ENCODE measurements around the gene PPP1R36.

GRCh38 chr14:64563696-64564095, 13.9 kb downstream of the PPP1R36 start:
- no peak for TF ChIP-seq CTCF (IDR thresholded peaks at IDR 0.05)
- no peak for TF ChIP-seq POLR2A (IDR thresholded peaks at IDR 0.05)

Data from body of pancreas (tissue), 4 donors.